H1 (cell line): ENCODE data around the gene FGF12. TPM values are rescaled to one million over a fixed set of nuclear protein-coding genes. Genes with fewer than 3 reads are reported as not detected.

Source experiments
- CHD7 ChIP-seq: fragments of 300-600 bp; sonication (generic); IDR thresholded peaks from 2 replicates; pipeline ENCODE4 v1.7.1; 2012; ENCODE audit warnings: low read length, moderate library complexity, mild to moderate bottlenecking, inconsistent platforms; ENCODE audit not compliant: insufficient replicate concordance
- CTCF ChIP-seq, 3 experiments: IDR thresholded peaks; 1 replicate in 2 of 3; 2 replicates in 1 of 3; pipeline versions ENCODE4 v1.5.1 to v1.6.1; 2011; ENCODE audit warnings: low read length in 3 of 3, mild to moderate bottlenecking in 3 of 3, inconsistent platforms in 2 of 3, low read depth in 1 of 3, moderate library complexity in 1 of 3; ENCODE audit not compliant: insufficient read depth in 1 of 3; ENCODE audit errors: control extremely low read depth in 1 of 3
- GABPA ChIP-seq: IDR thresholded peaks from 2 replicates; pipeline ENCODE4 v1.6.1; 2011; ENCODE audit warnings: mild to moderate bottlenecking, low read length, moderate library complexity, borderline replicate concordance; ENCODE audit not compliant: insufficient read depth
- GTF2F1 ChIP-seq: IDR thresholded peaks from 2 replicates; pipeline ENCODE4 v1.6.1; 2012; ENCODE audit warnings: low read depth, low read length, improper control_type of control experiment, borderline replicate concordance
- KDM1A ChIP-seq: fragments of 200-600, 300-600 bp; sonication (generic); IDR thresholded peaks from 2 replicates; pipeline ENCODE4 v1.7.1; 2016; ENCODE audit warnings: mild to moderate bottlenecking, low read length, borderline replicate concordance
- MAX ChIP-seq: IDR thresholded peaks from 2 replicates; pipeline ENCODE4 v1.6.1; 2012; ENCODE audit warnings: inconsistent platforms
- RNF2 ChIP-seq: fragments of 200-900, 300-1000 bp; sonication (generic); IDR thresholded peaks from 2 replicates; pipeline ENCODE4 v1.7.1; 2016; ENCODE audit warnings: borderline replicate concordance, low read depth, mild to moderate bottlenecking, antibody characterized with exemption, low read length; ENCODE audit not compliant: poor library complexity, severe bottlenecking; ENCODE audit errors: missing control alignments
- SRF ChIP-seq: IDR thresholded peaks from 2 replicates; pipeline ENCODE4 v1.6.1; 2011; ENCODE audit warnings: mild to moderate bottlenecking, low read depth, low read length, moderate library complexity
- polyA plus RNA-seq, 7 experiments: library from polyadenylated mRNA; depleted of rRNA in 3 of 7; stranded (reverse) in 5 of 7; unstranded in 2 of 7; fragments of >200 nt in 5 of 7; fragments of 200-250 nt in 2 of 7; gene quantifications; 1 replicate in 5 of 7; 2 replicates in 1 of 7; 4 replicates in 1 of 7; pipeline versions ENCODE4 v1.2.1 to v1.2.3, GENCODE V29; 2011 to 2013; ENCODE audit warnings: missing spikeins in 2 of 7, mixed read lengths in 2 of 7
- total RNA-seq: library from RNA; stranded (reverse); fragmentation: NEBNext Ultra II Directional; extraction: Animal tissue kit (Norgen Biotek cat#: 25700); gene quantifications from 2 replicates; pipeline ENCODE4 v1.2.1, GENCODE V29; 2021

Gene FGF12
- total and polyA plus RNA-seq, 2 of the 8 experiments (the other 6 are each of a cell fraction or from before 2014, with no cell fraction given), result 4.1 to 16.6 TPM

GRCh38 chr3:192482809-192483208, 244.5 kb downstream of the FGF12 start (continued):
- TF ChIP-seq CHD7 (no peak), GTF2F1 (no peak), GABPA (no peak), SRF (no peak), RNF2 (no peak), KDM1A (no peak), CTCF (IDR thresholded peaks at IDR 0.05; ENCODE audit: control extremely low read depth in 1 of 3, insufficient read depth in 1 of 3, low read depth in 1 of 3, low read length in 3 of 3) (no peak), MAX (no peak)
